HCT116 (cell line): Measurements from ENCODE around the gene ATG14. TPM values are rescaled to one million over a fixed set of nuclear protein-coding genes. Genes with fewer than 3 reads are reported as not detected.

Source experiments
- ATAC-seq: fragments of 200-7000 bp; cut with Tn5 transposase; 2 replicates; pipeline ENCODE4 v1.9.1; 2020; ENCODE audit warnings: mild to moderate bottlenecking, moderate library complexity
- BruUV-seq: library from RNA; stranded (reverse); fragments of 400-500 nt; replicated peaks from 2 replicates; lab custom pipeline; 2021; lab: Mats Ljungman, UMichigan
- CTCF ChIA-PET: fragments of 300-600 bp; sonication (Branson Sonifier 250); formaldehyde crosslinking; loops from one replicate; lab custom pipeline; 2021; ENCODE audit warnings: antibody characterized with exemption; lab: Charles Lee
- POLR2A ChIA-PET: fragments of 300-600, 350-600 bp; sonication (Branson Sonifier 250); formaldehyde crosslinking; loops from one replicate; lab custom pipeline; 2021; ENCODE audit warnings: antibody characterized with exemption; lab: Charles Lee
- RAD21 ChIA-PET, 2 experiments: fragments of 300-600 bp; sonication (Branson Sonifier 250); formaldehyde crosslinking; loops; one replicate each; lab custom pipeline; 2023; ENCODE audit warnings: low total read pairs in 2 of 2; ENCODE audit not compliant: uncharacterized antibody in 2 of 2, unreplicated experiment in 2 of 2, low non-redundant PET in 1 of 2; lab: Charles Lee
- DNase-seq: peaks from one replicate; pipeline ENCODE4 v3.0.0-alpha.2; 2010; ENCODE audit warnings: low read depth, low spot score
- H2AFZ ChIP-seq: fragments of 200-600 bp; shearing (Covaris generic), sonication (generic); 2 replicates; pipeline ENCODE4 v1.6.1; 2017; ENCODE audit warnings: low read depth, mixed run types, mixed read lengths, antibody characterized with exemption, low read length; ENCODE audit not compliant: poor library complexity, severe bottlenecking
- H3K27ac ChIP-seq: 2 replicates; pipeline ENCODE4 v1.5.1; 2012; ENCODE audit warnings: low read depth, low read length
- H3K27me3 ChIP-seq: fragments of 200-600 bp; sonication (generic); 2 replicates; pipeline ENCODE4 v1.6.1; 2016; ENCODE audit warnings: mixed run types, low read length, mixed read lengths; ENCODE audit not compliant: insufficient read depth
- H3K36me3 ChIP-seq, 2 experiments: fragments of 200-500 bp in 1 of 2; fragments of 200-600 bp in 1 of 2; sonication (Bioruptor generic) in 1 of 2; sonication (generic) in 1 of 2; 2 replicates each; pipeline versions ENCODE4 v1.5.1 to v1.6.1; 2014 to 2016; ENCODE audit warnings: low read length in 2 of 2, inconsistent platforms in 1 of 2, mixed read lengths in 1 of 2, mixed run types in 1 of 2; ENCODE audit not compliant: insufficient read depth in 2 of 2, control insufficient read depth in 1 of 2
- H3K4me1 ChIP-seq, 2 experiments: fragments of 200-600 bp in 1 of 2; sonication (generic) in 1 of 2; 2 replicates each; pipeline versions ENCODE4 v1.5.1 to v1.6.1; 2012 to 2017; ENCODE audit warnings: low read length in 2 of 2, inconsistent platforms in 1 of 2, mild to moderate bottlenecking in 1 of 2, mixed read lengths in 1 of 2, mixed run types in 1 of 2, moderate library complexity in 1 of 2; ENCODE audit not compliant: insufficient read depth in 2 of 2, control insufficient read depth in 1 of 2
- H3K4me2 ChIP-seq: fragments of 200-600 bp; sonication (generic); 2 replicates; pipeline ENCODE4 v1.6.1; 2017; ENCODE audit warnings: mixed run types, low read length, mixed read lengths
- H3K4me3 ChIP-seq, 2 experiments: fragments of 200-600 bp in 1 of 2; sonication (generic) in 1 of 2; replicated peaks in 1 of 2; 2 replicates each; pipeline ENCODE4 v1.5.1; 2011 to 2016; ENCODE audit warnings: low read length in 2 of 2, control low read depth in 1 of 2, low read depth in 1 of 2, mild to moderate bottlenecking in 1 of 2, mixed read lengths in 1 of 2, mixed run types in 1 of 2
- H3K79me2 ChIP-seq: fragments of 200-600 bp; sonication (generic); 2 replicates; pipeline ENCODE4 v1.6.1; 2017; ENCODE audit warnings: mild to moderate bottlenecking, mixed run types, low read length, moderate library complexity, mixed read lengths; ENCODE audit not compliant: insufficient read depth
- H3K9ac ChIP-seq: fragments of 200-600 bp; sonication (generic); 2 replicates; pipeline ENCODE4 v1.6.1; 2016; ENCODE audit warnings: low read length, mixed read lengths
- H3K9me2 ChIP-seq: fragments of 200-600 bp; sonication (generic), shearing (Covaris generic); 2 replicates; pipeline ENCODE4 v1.6.1; 2017; ENCODE audit warnings: mixed run types, mild to moderate bottlenecking, moderate library complexity; ENCODE audit not compliant: insufficient read depth
- H3K9me3 ChIP-seq, 2 experiments: fragments of 200-500 bp in 1 of 2; fragments of 200-600 bp in 1 of 2; sonication (Bioruptor generic) in 1 of 2; sonication (generic) in 1 of 2; 2 replicates each; pipeline ENCODE4 v1.6.1; 2014 to 2017; ENCODE audit warnings: low read length in 2 of 2, mixed read lengths in 2 of 2, inconsistent platforms in 1 of 2, low read depth in 1 of 2, mild to moderate bottlenecking in 1 of 2, mixed run types in 1 of 2, moderate library complexity in 1 of 2; ENCODE audit not compliant: control insufficient read depth in 1 of 2, insufficient read depth in 1 of 2
- H4K20me1 ChIP-seq: fragments of 200-600 bp; sonication (generic), shearing (Covaris generic); 2 replicates; pipeline ENCODE4 v1.6.1; 2017; ENCODE audit warnings: mixed run types, mild to moderate bottlenecking, moderate library complexity; ENCODE audit not compliant: insufficient read depth
- CBX3 ChIP-seq: IDR thresholded peaks from 2 replicates; pipeline ENCODE4 v1.6.1; 2012; ENCODE audit warnings: low read depth
- REST ChIP-seq: IDR thresholded peaks from 2 replicates; pipeline ENCODE4 v1.6.1; 2012; ENCODE audit warnings: low read depth
- intact Hi-C: fragments of 100-400 bp; cut with micrococcal nuclease; formaldehyde crosslinking; loops from 2 replicates; pipeline ENCODE4 v1.10.0; 2022
- total RNA-seq: library from RNA; stranded (reverse); gene quantifications from one replicate; pipeline ENCODE4 v1.2.1, GENCODE V29; 2021; ENCODE audit not compliant: unreplicated experiment

Gene ATG14
- total RNA-seq, 1 experiment from 2014 or later: 9.9 TPM

- CTCF ChIA-PET: interaction anchor here (1.0 kb wide), 1 partner anchor 9 kb away, joined by 3 read pairs; no protein-coding TSS in a partner anchor
- no TSS peak for BruUV-seq
- H2AFZ ChIP-seq: no peak overlapping the region
Measured at GRCh38 chr14:55450539-55450938, 38.9 kb upstream of the ATG14 start.

More at GRCh38 chr14:55450539-55450938, 38.9 kb upstream of the ATG14 start:
- no peaks in the 10 kb centered on the region for H3K9me2 ChIP-seq
- ATAC-seq (no peak), DNase-seq (no peak)
- H3K4me1 ChIP-seq: peaks cover 69 to 92% of the 10 kb centered on the region in 2 experiments
- H3K4me2 ChIP-seq: no peak overlapping the region
- H4K20me1 ChIP-seq: no peaks in the 10 kb centered on the region
- POLR2A ChIA-PET: interaction anchor here (1.2 kb wide), 1 partner anchor 227 kb away, joined by 3 read pairs; no protein-coding TSS in a partner anchor
- TF ChIP-seq CBX3 (no peak), REST (no peak)
- H3K4me3 ChIP-seq: no peak overlapping the region
- H3K9ac ChIP-seq: no peak overlapping the region
- RAD21 ChIA-PET: no interaction called here
- H3K9me3 ChIP-seq: no peaks in the 10 kb centered on the region
- no peaks in the 10 kb centered on the region for H3K27me3 ChIP-seq
- H3K79me2 ChIP-seq: no peaks in the 10 kb centered on the region
- intact Hi-C loops: no loop called here
- no peaks in the 10 kb centered on the region for H3K36me3 ChIP-seq
- H3K27ac ChIP-seq: no peak overlapping the region
